ENCODE results near the gene SND1. TPM values are rescaled to one million over a fixed set of nuclear protein-coding genes. Genes with fewer than 3 reads are reported as not detected.

The SND1 gene
- total and polyA plus RNA-seq, 2 donors (not counting 1 experiment from before 2014, with no cell fraction given) = 44.4 to 165 TPM

DNA sequence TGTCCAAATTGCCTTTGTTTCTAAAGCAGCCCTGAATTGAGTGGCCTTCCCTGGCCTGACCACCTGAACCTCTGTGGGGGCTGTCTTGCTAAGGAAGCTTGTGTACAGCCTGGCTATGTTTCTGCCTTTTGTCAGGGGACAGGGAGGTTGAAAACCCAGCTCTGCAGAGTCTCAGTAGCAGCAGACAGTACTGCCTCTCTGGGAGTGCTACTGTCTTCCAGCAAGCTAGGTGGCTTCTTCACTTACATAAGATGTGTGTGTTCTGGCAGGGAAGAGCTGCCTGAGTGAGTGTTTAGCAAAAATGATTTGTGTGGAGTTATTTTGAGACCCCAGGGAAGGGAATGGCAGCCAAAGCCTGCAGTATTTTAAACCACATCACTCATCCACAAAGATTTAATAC lies 321.8 kb downstream of the SND1 start:
- Histone ChIP-seq H3K36me3 (replicated peaks in 1 of 2; ENCODE audit: control extremely low read depth in 1 of 2, control insufficient read depth in 1 of 2, extremely low read depth in 1 of 2, insufficient read depth in 2 of 2, low read length in 1 of 2) (peaks cover 6 to 19% of the 10 kb centered on the region in 2 experiments), H3K9ac (ENCODE audit: low read length) (no peak overlapping the region), H3K9me3 (ENCODE audit: control extremely low read depth in 1 of 3, control insufficient read depth in 2 of 3, insufficient read depth in 1 of 3, low read length in 2 of 3) (peaks cover 2 to 19% (median 11%) of the 10 kb centered on the region in 3 donors), H3K79me2 (ENCODE audit: control insufficient read depth, insufficient read depth, low read length) (peaks cover 11% of the 10 kb centered on the region), H3K27ac (ENCODE audit: low read length in 2 of 2) (no peak overlapping the region), H4K20me1 (ENCODE audit: control insufficient read depth, insufficient read depth, low read length, poor library complexity, severe bottlenecking) (peaks cover 12% of the 10 kb centered on the region), H3K4me1 (ENCODE audit: control insufficient read depth in 2 of 2, insufficient read depth in 2 of 2, low read length in 2 of 2) (peaks cover 0 to 4% of the 10 kb centered on the region in 2 donors), H2AFZ (ENCODE audit: insufficient read depth, low read depth, low read length, poor library complexity, severe bottlenecking) (no peak overlapping the region), H3K4me3 (ENCODE audit: control extremely low read depth in 1 of 5, extremely low read depth in 1 of 5, insufficient read depth in 1 of 5, low read depth in 2 of 5, low read length in 4 of 5) (no peak overlapping the region), H3K27me3 (replicated peaks in 1 of 4; ENCODE audit: control extremely low read depth in 1 of 4, control insufficient read depth in 3 of 4, insufficient read depth in 4 of 4, low read length in 3 of 4) (no peaks in the 10 kb centered on the region), H3K4me2 (replicated peaks; ENCODE audit: low read depth, low read length, poor library complexity, severe bottlenecking) (no peak overlapping the region)
- TF ChIP-seq, protein P1, sequence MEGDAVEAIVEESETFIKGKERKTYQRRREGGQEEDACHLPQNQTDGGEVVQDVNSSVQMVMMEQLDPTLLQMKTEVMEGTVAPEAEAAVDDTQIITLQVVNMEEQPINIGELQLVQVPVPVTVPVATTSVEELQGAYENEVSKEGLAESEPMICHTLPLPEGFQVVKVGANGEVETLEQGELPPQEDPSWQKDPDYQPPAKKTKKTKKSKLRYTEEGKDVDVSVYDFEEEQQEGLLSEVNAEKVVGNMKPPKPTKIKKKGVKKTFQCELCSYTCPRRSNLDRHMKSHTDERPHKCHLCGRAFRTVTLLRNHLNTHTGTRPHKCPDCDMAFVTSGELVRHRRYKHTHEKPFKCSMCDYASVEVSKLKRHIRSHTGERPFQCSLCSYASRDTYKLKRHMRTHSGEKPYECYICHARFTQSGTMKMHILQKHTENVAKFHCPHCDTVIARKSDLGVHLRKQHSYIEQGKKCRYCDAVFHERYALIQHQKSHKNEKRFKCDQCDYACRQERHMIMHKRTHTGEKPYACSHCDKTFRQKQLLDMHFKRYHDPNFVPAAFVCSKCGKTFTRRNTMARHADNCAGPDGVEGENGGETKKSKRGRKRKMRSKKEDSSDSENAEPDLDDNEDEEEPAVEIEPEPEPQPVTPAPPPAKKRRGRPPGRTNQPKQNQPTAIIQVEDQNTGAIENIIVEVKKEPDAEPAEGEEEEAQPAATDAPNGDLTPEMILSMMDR (IDR thresholded peaks at IDR 0.05) = no peak
- TF ChIP-seq EZH2 (IDR thresholded peaks at IDR 0.05; ENCODE audit: borderline replicate concordance, insufficient read depth, low read depth, low read length, poor library complexity, severe bottlenecking) = no peak
- CTCF ChIA-PET = interaction anchor here (1.2 kb wide), 1 partner anchor 12 kb away, joined by 4 read pairs; no protein-coding TSS in a partner anchor
- H3K27me3 Mint-ChIP-seq = no peaks in the 10 kb centered on the region
- H3K4me3 Mint-ChIP-seq = no peak overlapping the region
- intact Hi-C loops (cut with micrococcal nuclease) = no loop called here
- peaks cover 9% of the 10 kb centered on the region for H3K9me3 Mint-ChIP-seq (ENCODE audit: insufficient read depth)
- no peak overlapping the region for H3K27ac Mint-ChIP-seq
- DNase-seq = no peak
- POLR2A ChIA-PET = no interaction called here
- peaks cover 13% of the 10 kb centered on the region for H3K4me1 Mint-ChIP-seq
- ATAC-seq (ENCODE audit: low read depth) = no peak

DNA sequence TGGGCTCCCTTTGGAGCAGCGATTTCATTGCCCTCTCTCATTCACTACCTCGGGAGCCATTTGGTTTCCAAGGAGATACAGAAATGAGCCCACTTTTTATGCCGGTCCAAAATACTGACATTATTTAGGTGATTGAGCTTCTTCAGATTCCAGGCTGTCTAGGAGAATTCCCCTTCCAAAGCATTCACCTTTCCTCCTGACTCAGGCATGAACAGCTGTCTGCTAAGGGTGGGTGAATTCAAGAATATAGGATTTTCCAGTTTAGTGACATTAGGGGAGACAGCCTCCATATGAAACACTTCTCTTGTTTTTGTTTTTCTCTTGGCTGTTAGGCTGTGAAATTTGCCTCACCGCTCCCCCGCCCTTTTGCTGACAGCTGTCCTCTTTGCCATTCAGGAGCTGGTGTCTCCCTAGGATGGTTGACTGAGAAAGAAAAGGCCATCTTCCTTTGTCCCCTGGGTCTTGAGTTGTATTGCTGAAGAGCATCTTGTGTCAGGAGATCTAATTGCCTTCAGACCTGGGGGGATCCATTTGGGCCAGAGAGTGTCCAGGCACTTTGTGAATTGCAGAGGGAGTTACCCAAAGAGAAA lies 322.5 kb downstream of the SND1 start:
- Histone ChIP-seq H3K4me1 (ENCODE audit: control insufficient read depth in 2 of 2, insufficient read depth in 2 of 2, low read length in 2 of 2) (peaks cover 0 to 4% of the 10 kb centered on the region in 2 donors), H3K79me2 (ENCODE audit: control insufficient read depth, insufficient read depth, low read length) (peaks cover 11% of the 10 kb centered on the region), H4K20me1 (ENCODE audit: control insufficient read depth, insufficient read depth, low read length, poor library complexity, severe bottlenecking) (peaks cover 12% of the 10 kb centered on the region), H3K27me3 (replicated peaks in 1 of 4; ENCODE audit: control extremely low read depth in 1 of 4, control insufficient read depth in 3 of 4, insufficient read depth in 4 of 4, low read length in 3 of 4) (no peaks in the 10 kb centered on the region), H3K4me2 (replicated peaks; ENCODE audit: low read depth, low read length, poor library complexity, severe bottlenecking) (no peak overlapping the region), H3K4me3 (ENCODE audit: control extremely low read depth in 1 of 5, extremely low read depth in 1 of 5, insufficient read depth in 1 of 5, low read depth in 2 of 5, low read length in 4 of 5) (no peak overlapping the region), H3K36me3 (replicated peaks in 1 of 2; ENCODE audit: control extremely low read depth in 1 of 2, control insufficient read depth in 1 of 2, extremely low read depth in 1 of 2, insufficient read depth in 2 of 2, low read length in 1 of 2) (peaks cover 6 to 22% of the 10 kb centered on the region in 2 experiments), H3K27ac (ENCODE audit: low read length in 2 of 2) (no peak overlapping the region), H3K9me3 (ENCODE audit: control extremely low read depth in 1 of 3, control insufficient read depth in 2 of 3, insufficient read depth in 1 of 3, low read length in 2 of 3) (peaks cover 2 to 25% (median 15%) of the 10 kb centered on the region in 3 donors), H3K9ac (ENCODE audit: low read length) (no peak overlapping the region), H2AFZ (ENCODE audit: insufficient read depth, low read depth, low read length, poor library complexity, severe bottlenecking) (no peak overlapping the region)
- Mint-ChIP-seq H3K4me3 (no peak overlapping the region), H3K4me1 (peaks cover 18% of the 10 kb centered on the region), H3K27me3 (no peaks in the 10 kb centered on the region), H3K27ac (no peak overlapping the region), H3K9me3 (ENCODE audit: insufficient read depth) (peaks cover 14% of the 10 kb centered on the region)
- 93% methylated on average over 4 of the region's 5 CpGs for WGBS (ENCODE audit: insufficient coverage)
- DNase-seq = no peak
- ChIA-PET CTCF (interaction anchor here (1.2 kb wide), 1 partner anchor 11 kb away, joined by 4 read pairs; no protein-coding TSS in a partner anchor), POLR2A (no interaction called here)
- intact Hi-C loops (cut with micrococcal nuclease) = no loop called here
- ATAC-seq (ENCODE audit: low read depth) = no peak
- TF ChIP-seq, protein P1 (IDR thresholded peaks at IDR 0.05) = no peak
- TF ChIP-seq EZH2 (IDR thresholded peaks at IDR 0.05; ENCODE audit: borderline replicate concordance, insufficient read depth, low read depth, low read length, poor library complexity, severe bottlenecking) = no peak

Data from B cell (primary cell).